WTC11 (cell line): ENCODE data around the gene FBLN2.

ENCODE experiments used
- ATF1 ChIP-seq: sonication (generic); formaldehyde crosslinking; IDR thresholded peaks from 2 replicates; pipeline ENCODE4 v1.8.1; 2023; ENCODE audit warnings: mild to moderate bottlenecking, moderate library complexity, missing genetic modification reagents
- ETV6 ChIP-seq: sonication (generic); formaldehyde crosslinking; IDR thresholded peaks from 2 replicates; pipeline ENCODE4 v1.8.1; 2022; ENCODE audit warnings: mild to moderate bottlenecking, missing genetic modification reagents
- MLX ChIP-seq: sonication (generic); formaldehyde crosslinking; IDR thresholded peaks from 2 replicates; pipeline ENCODE4 v1.8.1; 2023; ENCODE audit warnings: mild to moderate bottlenecking, missing genetic modification reagents, moderate library complexity
- MYBL2 ChIP-seq: sonication (generic); formaldehyde crosslinking; IDR thresholded peaks from 2 replicates; pipeline ENCODE4 v1.8.1; 2023; ENCODE audit warnings: mild to moderate bottlenecking, moderate library complexity, missing genetic modification reagents
- TEAD4 ChIP-seq: sonication (generic); formaldehyde crosslinking; IDR thresholded peaks from 2 replicates; pipeline ENCODE4 v1.8.0; 2022; ENCODE audit warnings: mild to moderate bottlenecking, missing genetic modification reagents
- ZBTB21 ChIP-seq: sonication (generic); formaldehyde crosslinking; IDR thresholded peaks from 2 replicates; pipeline ENCODE4 v1.8.1; 2023; ENCODE audit warnings: mild to moderate bottlenecking, missing genetic modification reagents, borderline replicate concordance
- ZNF232 ChIP-seq: sonication (generic); formaldehyde crosslinking; IDR thresholded peaks from 2 replicates; pipeline ENCODE4 v1.8.0; 2022; ENCODE audit warnings: mild to moderate bottlenecking, missing genetic modification reagents
- TF ChIP-seq, protein P1 (sequence below): sonication (generic); formaldehyde crosslinking; IDR thresholded peaks from 2 replicates; pipeline ENCODE4 v1.8.0; 2022; ENCODE audit warnings: mild to moderate bottlenecking, missing genetic modification reagents
- TF ChIP-seq, protein P2 (sequence below): fragments of 200-600 bp; IDR thresholded peaks from 2 replicates; pipeline ENCODE4 v1.8.0; 2022; ENCODE audit warnings: antibody characterized with exemption
- TF ChIP-seq, protein P3 (sequence below): sonication (generic); formaldehyde crosslinking; IDR thresholded peaks from 2 replicates; pipeline ENCODE4 v1.8.1; 2023; ENCODE audit warnings: mild to moderate bottlenecking, moderate library complexity, missing genetic modification reagents
- TF ChIP-seq, protein P4 (sequence below): sonication (generic); formaldehyde crosslinking; IDR thresholded peaks from 2 replicates; pipeline ENCODE4 v1.8.1; 2023; ENCODE audit warnings: mild to moderate bottlenecking, missing genetic modification reagents, moderate library complexity
- TF ChIP-seq, protein P5 (sequence below): sonication (generic); formaldehyde crosslinking; IDR thresholded peaks from 2 replicates; pipeline ENCODE4 v1.8.1; 2022; ENCODE audit warnings: low read depth, missing genetic modification reagents, borderline replicate concordance
- TF ChIP-seq, protein P6 (sequence below): sonication (generic); formaldehyde crosslinking; IDR thresholded peaks from 2 replicates; pipeline ENCODE4 v1.8.1; 2022; ENCODE audit warnings: mild to moderate bottlenecking, missing genetic modification reagents, moderate library complexity, borderline replicate concordance
- TF ChIP-seq, protein P7 (sequence below): sonication (generic); formaldehyde crosslinking; IDR thresholded peaks from 2 replicates; pipeline ENCODE4 v1.8.1; 2023; ENCODE audit warnings: mild to moderate bottlenecking, missing genetic modification reagents

DNA sequence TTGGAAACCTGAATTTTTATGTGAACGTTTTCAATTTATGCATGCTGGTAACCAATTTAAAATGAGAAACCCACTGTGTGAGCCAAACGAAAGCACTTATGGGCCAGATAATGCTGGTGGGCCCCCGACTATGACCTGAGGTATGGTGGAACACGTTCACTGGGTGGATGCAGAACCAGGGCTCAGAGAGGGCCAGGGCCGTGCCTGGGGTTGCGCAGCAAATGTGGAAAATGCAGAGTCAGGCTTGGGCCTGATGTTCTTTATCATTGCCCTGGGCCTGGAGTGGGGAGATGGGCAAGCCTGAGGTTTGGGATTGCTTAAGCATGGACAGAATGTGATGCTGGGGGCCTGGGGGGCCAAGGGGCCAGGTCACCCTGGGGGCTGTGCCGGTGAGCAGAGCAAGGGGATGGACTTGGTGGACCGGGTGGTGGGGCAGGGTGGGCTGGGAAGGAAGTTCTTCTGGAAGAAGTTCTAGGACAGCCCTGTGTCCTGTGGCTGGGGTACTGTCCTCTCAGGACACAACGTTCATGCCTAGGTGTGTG lies 17.9 kb downstream of the FBLN2 start:
- TF ChIP-seq ATF1 (CRISPR knock-in tag) (no peak), ZBTB21 (CRISPR knock-in tag) (no peak), ZNF232 (CRISPR knock-in tag) (no peak), MYBL2 (CRISPR knock-in tag) (no peak), ETV6 (no peak), TEAD4 (CRISPR knock-in tag) (no peak), MLX (no peak)
- TF ChIP-seq, protein P1, sequence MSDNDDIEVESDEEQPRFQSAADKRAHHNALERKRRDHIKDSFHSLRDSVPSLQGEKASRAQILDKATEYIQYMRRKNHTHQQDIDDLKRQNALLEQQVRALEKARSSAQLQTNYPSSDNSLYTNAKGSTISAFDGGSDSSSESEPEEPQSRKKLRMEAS (CRISPR knock-in tag), result no peak
- TF ChIP-seq, protein P2, sequence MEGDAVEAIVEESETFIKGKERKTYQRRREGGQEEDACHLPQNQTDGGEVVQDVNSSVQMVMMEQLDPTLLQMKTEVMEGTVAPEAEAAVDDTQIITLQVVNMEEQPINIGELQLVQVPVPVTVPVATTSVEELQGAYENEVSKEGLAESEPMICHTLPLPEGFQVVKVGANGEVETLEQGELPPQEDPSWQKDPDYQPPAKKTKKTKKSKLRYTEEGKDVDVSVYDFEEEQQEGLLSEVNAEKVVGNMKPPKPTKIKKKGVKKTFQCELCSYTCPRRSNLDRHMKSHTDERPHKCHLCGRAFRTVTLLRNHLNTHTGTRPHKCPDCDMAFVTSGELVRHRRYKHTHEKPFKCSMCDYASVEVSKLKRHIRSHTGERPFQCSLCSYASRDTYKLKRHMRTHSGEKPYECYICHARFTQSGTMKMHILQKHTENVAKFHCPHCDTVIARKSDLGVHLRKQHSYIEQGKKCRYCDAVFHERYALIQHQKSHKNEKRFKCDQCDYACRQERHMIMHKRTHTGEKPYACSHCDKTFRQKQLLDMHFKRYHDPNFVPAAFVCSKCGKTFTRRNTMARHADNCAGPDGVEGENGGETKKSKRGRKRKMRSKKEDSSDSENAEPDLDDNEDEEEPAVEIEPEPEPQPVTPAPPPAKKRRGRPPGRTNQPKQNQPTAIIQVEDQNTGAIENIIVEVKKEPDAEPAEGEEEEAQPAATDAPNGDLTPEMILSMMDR, result no peak
- TF ChIP-seq, protein P3, sequence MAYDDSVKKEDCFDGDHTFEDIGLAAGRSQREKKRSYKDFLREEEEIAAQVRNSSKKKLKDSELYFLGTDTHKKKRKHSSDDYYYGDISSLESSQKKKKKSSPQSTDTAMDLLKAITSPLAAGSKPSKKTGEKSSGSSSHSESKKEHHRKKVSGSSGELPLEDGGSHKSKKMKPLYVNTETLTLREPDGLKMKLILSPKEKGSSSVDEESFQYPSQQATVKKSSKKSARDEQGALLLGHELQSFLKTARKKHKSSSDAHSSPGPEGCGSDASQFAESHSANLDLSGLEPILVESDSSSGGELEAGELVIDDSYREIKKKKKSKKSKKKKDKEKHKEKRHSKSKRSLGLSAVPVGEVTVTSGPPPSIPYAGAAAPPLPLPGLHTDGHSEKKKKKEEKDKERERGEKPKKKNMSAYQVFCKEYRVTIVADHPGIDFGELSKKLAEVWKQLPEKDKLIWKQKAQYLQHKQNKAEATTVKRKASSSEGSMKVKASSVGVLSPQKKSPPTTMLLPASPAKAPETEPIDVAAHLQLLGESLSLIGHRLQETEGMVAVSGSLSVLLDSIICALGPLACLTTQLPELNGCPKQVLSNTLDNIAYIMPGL (CRISPR knock-in tag), result no peak
- TF ChIP-seq, protein P4, sequence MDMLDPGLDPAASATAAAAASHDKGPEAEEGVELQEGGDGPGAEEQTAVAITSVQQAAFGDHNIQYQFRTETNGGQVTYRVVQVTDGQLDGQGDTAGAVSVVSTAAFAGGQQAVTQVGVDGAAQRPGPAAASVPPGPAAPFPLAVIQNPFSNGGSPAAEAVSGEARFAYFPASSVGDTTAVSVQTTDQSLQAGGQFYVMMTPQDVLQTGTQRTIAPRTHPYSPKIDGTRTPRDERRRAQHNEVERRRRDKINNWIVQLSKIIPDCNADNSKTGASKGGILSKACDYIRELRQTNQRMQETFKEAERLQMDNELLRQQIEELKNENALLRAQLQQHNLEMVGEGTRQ (CRISPR knock-in tag), result no peak
- TF ChIP-seq, protein P5, sequence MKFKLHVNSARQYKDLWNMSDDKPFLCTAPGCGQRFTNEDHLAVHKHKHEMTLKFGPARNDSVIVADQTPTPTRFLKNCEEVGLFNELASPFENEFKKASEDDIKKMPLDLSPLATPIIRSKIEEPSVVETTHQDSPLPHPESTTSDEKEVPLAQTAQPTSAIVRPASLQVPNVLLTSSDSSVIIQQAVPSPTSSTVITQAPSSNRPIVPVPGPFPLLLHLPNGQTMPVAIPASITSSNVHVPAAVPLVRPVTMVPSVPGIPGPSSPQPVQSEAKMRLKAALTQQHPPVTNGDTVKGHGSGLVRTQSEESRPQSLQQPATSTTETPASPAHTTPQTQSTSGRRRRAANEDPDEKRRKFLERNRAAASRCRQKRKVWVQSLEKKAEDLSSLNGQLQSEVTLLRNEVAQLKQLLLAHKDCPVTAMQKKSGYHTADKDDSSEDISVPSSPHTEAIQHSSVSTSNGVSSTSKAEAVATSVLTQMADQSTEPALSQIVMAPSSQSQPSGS (CRISPR knock-in tag), result no peak
- TF ChIP-seq, protein P6, sequence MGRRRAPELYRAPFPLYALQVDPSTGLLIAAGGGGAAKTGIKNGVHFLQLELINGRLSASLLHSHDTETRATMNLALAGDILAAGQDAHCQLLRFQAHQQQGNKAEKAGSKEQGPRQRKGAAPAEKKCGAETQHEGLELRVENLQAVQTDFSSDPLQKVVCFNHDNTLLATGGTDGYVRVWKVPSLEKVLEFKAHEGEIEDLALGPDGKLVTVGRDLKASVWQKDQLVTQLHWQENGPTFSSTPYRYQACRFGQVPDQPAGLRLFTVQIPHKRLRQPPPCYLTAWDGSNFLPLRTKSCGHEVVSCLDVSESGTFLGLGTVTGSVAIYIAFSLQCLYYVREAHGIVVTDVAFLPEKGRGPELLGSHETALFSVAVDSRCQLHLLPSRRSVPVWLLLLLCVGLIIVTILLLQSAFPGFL (CRISPR knock-in tag), result no peak
- TF ChIP-seq, protein P7, sequence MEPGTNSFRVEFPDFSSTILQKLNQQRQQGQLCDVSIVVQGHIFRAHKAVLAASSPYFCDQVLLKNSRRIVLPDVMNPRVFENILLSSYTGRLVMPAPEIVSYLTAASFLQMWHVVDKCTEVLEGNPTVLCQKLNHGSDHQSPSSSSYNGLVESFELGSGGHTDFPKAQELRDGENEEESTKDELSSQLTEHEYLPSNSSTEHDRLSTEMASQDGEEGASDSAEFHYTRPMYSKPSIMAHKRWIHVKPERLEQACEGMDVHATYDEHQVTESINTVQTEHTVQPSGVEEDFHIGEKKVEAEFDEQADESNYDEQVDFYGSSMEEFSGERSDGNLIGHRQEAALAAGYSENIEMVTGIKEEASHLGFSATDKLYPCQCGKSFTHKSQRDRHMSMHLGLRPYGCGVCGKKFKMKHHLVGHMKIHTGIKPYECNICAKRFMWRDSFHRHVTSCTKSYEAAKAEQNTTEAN (CRISPR knock-in tag), result no peak
